ENCODE data around the gene TRAPPC6A.

DNA sequence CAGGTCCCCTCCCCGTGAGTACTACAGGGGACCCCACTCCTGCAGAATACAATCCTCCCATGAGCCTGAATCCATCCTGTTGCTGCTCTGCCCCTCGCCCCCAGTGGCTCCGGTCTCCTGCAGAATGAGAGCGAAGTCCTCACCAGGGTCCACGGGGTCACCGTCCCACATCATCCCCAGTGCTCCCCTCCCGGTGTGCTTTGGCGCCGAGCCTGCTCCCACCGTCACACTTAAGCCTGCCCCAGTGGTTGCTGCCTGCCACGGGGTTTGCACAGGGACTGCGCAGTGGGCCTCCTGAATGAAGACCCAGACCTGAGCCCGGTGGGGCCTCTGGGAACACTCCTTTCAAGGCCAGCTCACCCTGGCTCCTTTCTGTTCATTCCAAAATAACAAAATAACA lies 47.8 kb downstream of the TRAPPC6A start:
- TF ChIP-seq, protein P1, sequence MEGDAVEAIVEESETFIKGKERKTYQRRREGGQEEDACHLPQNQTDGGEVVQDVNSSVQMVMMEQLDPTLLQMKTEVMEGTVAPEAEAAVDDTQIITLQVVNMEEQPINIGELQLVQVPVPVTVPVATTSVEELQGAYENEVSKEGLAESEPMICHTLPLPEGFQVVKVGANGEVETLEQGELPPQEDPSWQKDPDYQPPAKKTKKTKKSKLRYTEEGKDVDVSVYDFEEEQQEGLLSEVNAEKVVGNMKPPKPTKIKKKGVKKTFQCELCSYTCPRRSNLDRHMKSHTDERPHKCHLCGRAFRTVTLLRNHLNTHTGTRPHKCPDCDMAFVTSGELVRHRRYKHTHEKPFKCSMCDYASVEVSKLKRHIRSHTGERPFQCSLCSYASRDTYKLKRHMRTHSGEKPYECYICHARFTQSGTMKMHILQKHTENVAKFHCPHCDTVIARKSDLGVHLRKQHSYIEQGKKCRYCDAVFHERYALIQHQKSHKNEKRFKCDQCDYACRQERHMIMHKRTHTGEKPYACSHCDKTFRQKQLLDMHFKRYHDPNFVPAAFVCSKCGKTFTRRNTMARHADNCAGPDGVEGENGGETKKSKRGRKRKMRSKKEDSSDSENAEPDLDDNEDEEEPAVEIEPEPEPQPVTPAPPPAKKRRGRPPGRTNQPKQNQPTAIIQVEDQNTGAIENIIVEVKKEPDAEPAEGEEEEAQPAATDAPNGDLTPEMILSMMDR (IDR thresholded peaks at IDR 0.05 in 4 of 5, conservative IDR thresholded peaks at IDR 0.05 in 1 of 5) = no peak
- TF ChIP-seq POLR2A (IDR thresholded peaks at IDR 0.05) = no peak
